GM18499 (cell line): ENCODE data around the gene CELF4.

ENCODE experiments used
- ATAC-seq: cut with Tn5 transposase; IDR thresholded peaks from one replicate; pipeline ENCODE4 v1.9.1; 2021; ENCODE audit warnings: moderate number of reproducible peaks; ENCODE audit not compliant: insufficient read depth, unreplicated experiment

CELF4 gene

DNA sequence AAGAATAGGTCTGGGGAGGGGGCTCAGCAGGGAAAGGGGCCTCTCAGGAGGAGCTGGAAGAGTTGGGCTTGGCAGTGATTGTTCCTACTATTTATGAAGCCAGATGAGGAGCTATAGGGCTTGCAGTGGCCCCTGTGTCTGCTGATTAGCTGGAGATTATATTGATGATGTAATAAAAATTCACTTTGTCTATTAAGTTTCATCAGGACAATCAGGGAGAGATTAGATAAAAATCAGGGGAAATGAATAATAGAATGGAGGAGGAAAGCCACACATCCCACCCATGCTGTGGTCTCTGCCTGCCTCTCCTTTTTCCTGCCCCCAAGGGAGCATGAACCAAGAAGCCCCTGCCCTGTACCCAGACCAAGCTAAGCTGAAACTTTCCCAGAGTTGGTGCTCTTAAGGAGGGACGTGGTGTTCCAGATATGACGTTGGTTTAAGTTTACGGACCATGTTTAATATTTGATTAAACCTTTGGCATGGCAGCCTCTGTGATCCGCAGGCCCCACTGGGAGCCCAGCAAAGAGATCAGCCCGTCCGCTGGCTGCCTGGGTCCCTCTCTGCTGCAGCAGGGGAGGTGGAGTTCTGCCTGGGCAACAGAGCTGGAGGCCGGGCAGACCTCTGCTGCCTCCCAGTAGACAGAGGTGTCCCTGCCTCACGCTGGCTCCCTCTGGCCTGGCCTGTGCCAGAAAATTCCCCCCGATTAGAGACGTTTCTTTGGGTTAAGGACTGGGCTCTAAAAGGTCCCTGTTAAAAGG lies 15.3 kb downstream of the CELF4 start:
- ATAC-seq: no peak

DNA sequence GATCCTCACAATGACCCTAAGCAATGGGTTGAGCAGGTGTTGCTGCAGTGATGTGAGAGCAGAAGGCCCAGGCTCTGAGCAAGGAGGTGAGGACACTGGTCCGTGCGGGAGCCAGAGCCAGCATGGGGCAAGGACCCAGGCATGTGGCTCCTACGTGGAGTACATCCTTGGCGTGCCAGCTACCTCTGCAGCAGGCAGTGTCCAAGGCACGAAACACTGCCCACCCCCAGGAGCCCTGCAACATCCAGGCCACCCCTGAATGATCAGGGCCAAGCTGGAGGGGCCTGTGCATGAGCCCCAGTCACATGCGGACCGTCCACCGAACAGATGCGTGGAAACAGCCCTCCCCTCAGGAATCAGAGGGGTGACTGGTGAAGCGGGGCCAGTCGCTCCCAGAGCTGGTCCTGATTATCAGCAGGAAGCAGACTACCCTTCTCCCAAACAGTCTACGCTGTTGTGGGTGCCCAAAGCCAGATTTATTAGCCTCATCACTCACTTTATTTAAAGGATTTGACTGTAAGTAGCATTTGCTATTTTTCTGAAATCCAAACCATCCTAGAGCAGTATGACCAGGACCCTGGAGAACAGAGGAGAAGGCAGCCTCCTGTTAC lies 16.8 kb downstream of the CELF4 start:
- no peak for ATAC-seq

DNA sequence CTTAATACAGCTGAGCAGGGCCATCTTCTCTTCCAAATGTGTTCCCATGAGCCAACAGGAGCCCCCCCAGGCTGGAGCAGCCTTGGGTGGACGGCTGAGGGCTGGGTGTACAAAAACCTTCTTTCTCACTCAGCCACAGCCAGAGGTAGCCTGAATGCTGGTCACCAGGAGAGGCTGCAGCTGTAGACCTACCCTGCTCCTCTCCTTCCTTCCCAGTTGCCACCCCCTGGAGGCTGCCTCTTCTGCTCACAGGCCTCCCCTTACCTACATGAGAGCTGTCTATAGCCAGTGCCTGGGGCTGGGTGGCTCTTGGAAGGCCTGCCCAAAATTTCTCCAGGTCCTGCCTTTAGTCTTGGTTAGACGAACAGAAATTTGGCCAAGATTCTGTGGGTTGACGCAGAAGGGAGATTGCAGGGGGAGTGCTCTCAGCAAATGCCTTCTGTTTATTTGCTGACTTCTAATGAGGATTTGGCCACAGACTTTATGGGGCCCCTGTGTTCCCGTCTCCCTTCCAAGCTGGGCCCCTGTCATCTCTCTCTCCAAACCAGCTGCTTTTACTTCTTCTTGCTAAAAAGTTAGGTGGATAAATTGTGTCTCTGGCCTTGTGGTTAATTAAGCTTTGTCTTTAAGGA lies 18.3 kb downstream of the CELF4 start:
- ATAC-seq: no peak

DNA sequence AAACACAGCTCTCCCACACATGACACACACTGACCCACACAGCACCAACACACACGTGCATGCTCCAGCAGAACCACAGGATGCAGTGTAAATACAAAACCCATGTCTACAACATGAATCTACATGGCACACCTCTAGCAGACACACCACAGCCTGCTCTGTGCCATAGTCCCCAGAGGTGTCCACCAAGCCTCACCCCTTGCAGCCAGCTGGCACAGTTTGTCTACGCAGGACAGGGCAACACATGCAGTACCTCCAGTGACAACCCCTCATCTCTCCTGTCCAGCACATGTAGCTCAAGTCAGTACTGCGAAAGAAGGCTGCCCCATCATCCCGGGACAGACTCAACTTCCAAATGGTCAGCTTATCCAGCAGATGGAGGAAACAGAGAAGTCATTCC lies 18.9 kb downstream of the CELF4 start:
- ATAC-seq: no peak

- no peak for ATAC-seq
Observed at GRCh38 chr18:37546272-37546537, 19.4 kb downstream of the CELF4 start.

DNA sequence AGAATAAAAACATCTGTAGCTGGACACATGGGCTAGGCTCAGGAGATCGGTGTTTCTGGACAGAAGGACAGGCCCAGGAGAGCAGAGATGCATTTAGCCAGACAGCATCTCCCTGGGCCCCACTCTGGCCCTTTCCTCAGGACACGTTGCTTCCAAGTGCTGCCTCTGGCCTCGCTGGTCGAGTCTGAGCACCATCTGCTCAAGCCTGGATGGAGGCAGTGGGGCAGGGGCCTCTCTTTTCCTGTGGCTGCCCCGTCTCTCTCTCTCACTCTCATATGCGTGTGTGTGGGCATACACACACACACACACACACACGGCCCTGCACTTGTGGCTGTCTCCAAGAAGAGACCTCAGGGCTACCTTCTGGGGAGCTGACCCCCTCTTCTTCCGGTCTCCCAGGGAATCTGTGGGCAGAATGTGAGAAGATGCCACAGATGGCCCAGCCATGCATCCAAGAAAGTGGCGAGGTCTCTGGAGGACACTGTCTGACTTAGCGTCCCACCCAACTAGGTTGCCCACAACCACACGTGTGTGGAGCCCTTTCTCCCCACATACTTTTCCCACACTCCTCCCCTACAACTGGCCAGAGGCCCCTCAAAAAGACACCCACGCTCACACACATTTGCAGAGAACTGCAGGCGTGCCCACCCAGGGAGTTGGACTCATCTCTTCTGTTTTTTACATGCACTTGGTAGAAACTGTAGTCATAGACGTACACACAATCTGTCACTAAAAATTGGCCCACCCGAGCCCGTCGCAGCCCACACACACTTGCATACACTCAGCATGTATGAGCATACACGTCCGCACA lies 19.9 kb downstream of the CELF4 start:
- ATAC-seq: no peak

DNA sequence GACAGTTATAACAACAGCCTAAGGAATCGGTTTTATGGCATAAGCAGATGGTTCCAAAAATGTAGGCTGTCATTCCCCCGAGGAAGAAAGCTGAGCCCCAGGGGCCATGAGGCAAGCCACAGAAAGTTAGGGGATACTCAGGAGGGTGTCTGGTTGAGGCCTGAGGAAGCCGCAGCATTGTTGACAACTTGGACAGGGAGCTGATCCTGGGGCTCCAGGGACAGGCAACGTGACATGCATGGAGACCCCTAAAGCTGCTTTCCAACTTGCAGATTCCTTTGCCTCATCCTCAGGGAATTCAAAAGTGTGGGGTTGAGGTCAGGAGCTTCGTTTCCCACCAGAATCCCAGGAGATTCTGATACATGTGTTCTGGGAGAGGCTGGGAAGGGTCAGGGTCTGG lies 20.9 kb downstream of the CELF4 start:
- no peak for ATAC-seq

GRCh38 chr18:37544217-37544616 lies 21.4 kb downstream of the CELF4 start:
- no peak for ATAC-seq

GRCh38 chr18:37543321-37543720 lies 22.3 kb downstream of the CELF4 start:
- ATAC-seq: no peak

DNA sequence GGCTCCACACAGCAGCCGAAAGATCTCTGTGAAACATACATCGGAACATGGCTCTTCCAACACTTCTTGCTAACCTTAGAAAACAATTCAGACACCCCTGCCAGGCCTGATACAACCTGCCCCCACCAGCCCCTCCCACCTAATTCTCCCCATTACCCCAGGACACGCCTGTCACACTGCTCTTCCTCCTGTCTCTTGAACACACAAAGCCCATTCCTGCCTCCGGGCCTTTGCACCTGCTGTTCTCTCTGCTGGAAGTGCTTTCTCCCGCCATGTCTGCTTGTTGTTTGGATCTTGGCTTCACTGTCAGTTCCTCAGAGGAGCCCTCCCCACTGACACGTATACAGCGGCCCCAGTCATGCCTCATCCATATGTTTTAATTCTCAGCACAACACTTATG lies 24.1 kb downstream of the CELF4 start:
- no peak for ATAC-seq

- ATAC-seq: no peak
Observed at GRCh38 chr18:37540424-37541138, 25.0 kb downstream of the CELF4 start.

GRCh38 chr18:37539236-37539635 lies 26.4 kb downstream of the CELF4 start:
- ATAC-seq: no peak

GRCh38 chr18:37538526-37539205 lies 26.9 kb downstream of the CELF4 start:
- no peak for ATAC-seq

DNA sequence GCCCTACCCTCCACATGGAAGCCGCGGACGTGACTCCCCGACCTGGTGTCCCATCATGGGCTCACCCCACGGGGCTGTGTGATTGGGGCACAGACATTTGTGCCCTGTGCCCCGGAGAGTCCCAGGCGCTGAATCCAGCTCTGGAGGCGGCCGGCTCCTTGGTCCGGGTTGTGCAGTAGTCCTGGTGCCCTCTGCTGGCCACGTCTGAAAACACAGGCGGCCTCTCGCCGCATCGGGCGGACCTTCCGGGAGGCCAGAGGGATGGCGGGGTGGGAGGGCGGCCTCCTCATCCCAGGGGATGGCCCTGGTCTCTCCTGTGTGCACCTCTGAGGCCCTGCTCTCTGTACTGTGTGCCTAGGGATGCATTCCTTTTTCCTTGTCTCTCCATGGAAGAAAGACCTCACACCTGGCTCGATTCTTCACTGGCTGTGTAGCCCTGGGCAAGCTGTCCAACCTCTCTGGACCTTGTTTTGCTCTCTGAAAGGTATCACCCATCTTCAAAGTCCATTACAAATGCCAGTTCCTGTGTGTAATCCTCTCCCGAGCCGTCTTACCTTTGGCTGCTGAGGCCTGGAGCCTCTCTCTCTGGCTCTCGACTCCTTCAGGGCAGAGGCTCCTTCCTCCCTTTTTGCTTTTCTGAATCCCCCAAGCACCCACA lies 27.6 kb downstream of the CELF4 start:
- ATAC-seq: peak; percentile 65

- no peak for ATAC-seq
Observed at GRCh38 chr18:37536656-37537055, 28.9 kb downstream of the CELF4 start.

DNA sequence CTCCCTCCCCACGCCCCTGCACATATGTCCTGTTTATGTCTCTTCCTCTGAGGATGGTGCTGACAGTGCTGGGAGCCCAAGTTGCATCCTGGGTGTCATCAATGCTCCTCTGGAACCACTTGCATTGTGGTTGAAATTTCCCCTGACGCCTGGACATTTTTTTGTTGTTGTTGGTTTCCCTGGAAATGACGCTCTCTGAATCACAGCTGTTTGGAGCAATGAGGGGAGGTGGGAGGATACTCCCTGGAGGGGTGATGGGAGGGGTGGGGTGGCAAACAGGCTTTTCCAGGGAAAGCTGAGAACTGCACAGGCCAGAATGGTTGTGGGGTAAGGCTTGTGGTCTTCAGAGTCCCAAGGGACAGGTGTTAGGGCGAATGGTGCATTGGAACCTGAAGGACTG lies 29.6 kb downstream of the CELF4 start:
- ATAC-seq: no peak

GRCh38 chr18:37534627-37535026 lies 31.0 kb downstream of the CELF4 start:
- no peak for ATAC-seq

- no peak for ATAC-seq
Observed at GRCh38 chr18:37533647-37534584, 31.7 kb downstream of the CELF4 start.
